ENCODE results near the gene GRPEL2. TPM values are rescaled to one million over a fixed set of nuclear protein-coding genes. Genes with fewer than 3 reads are reported as not detected.

GRPEL2 gene
- total and polyA plus RNA-seq, 2 donors (not counting 3 experiments of a cell fraction or from before 2014, with no cell fraction given) = 7.6 to 32.5 TPM

GRCh38 chr5:149371296-149371962, 26.1 kb downstream of the GRPEL2 start:
- H3K79me2 ChIP-seq (ENCODE audit: control insufficient read depth, insufficient read depth, low read length) = no peaks in the 10 kb centered on the region
- no peaks in the 10 kb centered on the region for H4K20me1 ChIP-seq (replicated peaks; ENCODE audit: control insufficient read depth, extremely low read depth, insufficient read depth, low read length)
- no peak overlapping the region for H3K9ac ChIP-seq (replicated peaks; ENCODE audit: extremely low read depth, insufficient read depth, low read length)
- peak; percentile 59 for DNase-seq (ENCODE audit: low read depth, low spot score)
- FAIRE-seq = peak; percentile 75
- no peaks in the 10 kb centered on the region for H3K36me3 ChIP-seq (ENCODE audit: control insufficient read depth in 2 of 2, extremely low read depth in 1 of 2, insufficient read depth in 2 of 2, low read length in 2 of 2)
- intact Hi-C loops (cut with micrococcal nuclease) = loop anchor here (1.0 to 2.0 kb wide), 5 partner anchors 54 to 241 kb away; no protein-coding TSS in a partner anchor
- no peaks in the 10 kb centered on the region for H3K9me3 ChIP-seq (replicated peaks; ENCODE audit: control insufficient read depth, insufficient read depth, low read length)
- no peak overlapping the region for H3K4me3 ChIP-seq (replicated peaks in 1 of 3; ENCODE audit: insufficient read depth in 1 of 3, low read depth in 1 of 3, low read length in 3 of 3)
- H3K27me3 ChIP-seq (ENCODE audit: control insufficient read depth in 2 of 2, insufficient read depth in 2 of 2, low read length in 2 of 2) = no peaks in the 10 kb centered on the region
- TF ChIP-seq CTCF (IDR thresholded peaks at IDR 0.05; ENCODE audit: extremely low read depth in 1 of 2, insufficient read depth in 1 of 2, low read depth in 1 of 2, low read length in 2 of 2) (peak; percentile 85 to 91), FOS (IDR thresholded peaks at IDR 0.05; ENCODE audit: borderline replicate concordance, insufficient read depth, low read length) (no peak)
- H3K4me2 ChIP-seq (ENCODE audit: insufficient read depth, low read length) = no peak overlapping the region
- BruUV-seq (replicated peaks) = no TSS peak
- H3K9me1 ChIP-seq (replicated peaks; ENCODE audit: control insufficient read depth, extremely low read depth, insufficient read depth, low read length) = no peaks in the 10 kb centered on the region
- ChIA-PET POLR2A (no interaction called here), CTCF (interaction anchor here (0.6 to 4.0 kb wide), 40 partner anchors 8 to 246 kb away, joined by 3 to 81 read pairs (median 6); partner anchors contain the start of genes AFAP1L1, GRPEL2, IL17B and PCYOX1L)
- no peaks in the 10 kb centered on the region for H3K4me1 ChIP-seq (ENCODE audit: control insufficient read depth, extremely low read depth, insufficient read depth, low read length)
- dilution Hi-C loops (cut with MboI; ENCODE audit: extremely low pct_ligation_motif_present, low sequenced_read_pairs) = no loop called here
- no peak overlapping the region for H2AFZ ChIP-seq (ENCODE audit: low read depth, low read length)
- H3K27ac ChIP-seq (ENCODE audit: insufficient read depth, low read depth, low read length) = no peak overlapping the region

- dilution Hi-C loops (cut with MboI; ENCODE audit: extremely low pct_ligation_motif_present, low sequenced_read_pairs) (no loop called here), intact Hi-C loops (cut with micrococcal nuclease) (no loop called here)
- DNase-seq (ENCODE audit: low read depth, low spot score) (no peak), FAIRE-seq (no peak)
- no peaks in the 10 kb centered on the region for H3K9me1 ChIP-seq (replicated peaks; ENCODE audit: control insufficient read depth, extremely low read depth, insufficient read depth, low read length)
- BruUV-seq (replicated peaks) = no TSS peak
- H3K36me3 ChIP-seq (ENCODE audit: control insufficient read depth in 2 of 2, extremely low read depth in 1 of 2, insufficient read depth in 2 of 2, low read length in 2 of 2) = no peaks in the 10 kb centered on the region
- ChIA-PET CTCF (interaction anchor here (0.6 to 4.0 kb wide), 40 partner anchors 8 to 247 kb away, joined by 3 to 81 read pairs (median 6); partner anchors contain the start of genes AFAP1L1, GRPEL2, IL17B and PCYOX1L), POLR2A (no interaction called here)
- no peaks in the 10 kb centered on the region for H3K9me3 ChIP-seq (replicated peaks; ENCODE audit: control insufficient read depth, insufficient read depth, low read length)
- H3K4me1 ChIP-seq (ENCODE audit: control insufficient read depth, extremely low read depth, insufficient read depth, low read length) = no peaks in the 10 kb centered on the region
- TF ChIP-seq MYC (IDR thresholded peaks at IDR 0.05; ENCODE audit: low read depth, low read length) (no peak), JUN (IDR thresholded peaks at IDR 0.05; ENCODE audit: borderline replicate concordance, insufficient read depth, insufficient read length, low read depth) (no peak), POLR2A (IDR thresholded peaks at IDR 0.05; ENCODE audit: low read depth, low read length) (no peak), GATA2 (IDR thresholded peaks at IDR 0.05; ENCODE audit: insufficient read depth, insufficient read length, low read depth, low read length) (no peak), MAX (IDR thresholded peaks at IDR 0.05; ENCODE audit: insufficient read depth, insufficient read length) (no peak), FOS (IDR thresholded peaks at IDR 0.05; ENCODE audit: borderline replicate concordance, insufficient read depth, low read length) (no peak), CTCF (IDR thresholded peaks at IDR 0.05; ENCODE audit: extremely low read depth in 1 of 2, insufficient read depth in 1 of 2, low read depth in 1 of 2, low read length in 2 of 2) (no peak), POLR2AphosphoS5 (IDR thresholded peaks at IDR 0.05; ENCODE audit: insufficient read depth, low read depth, low read length) (no peak), EZH2 (IDR thresholded peaks at IDR 0.05; ENCODE audit: borderline replicate concordance, low read depth, low read length, severe bottlenecking) (no peak)
- H3K79me2 ChIP-seq (ENCODE audit: control insufficient read depth, insufficient read depth, low read length) = no peaks in the 10 kb centered on the region
- no peak overlapping the region for H3K27ac ChIP-seq (ENCODE audit: insufficient read depth, low read depth, low read length)
- no peak overlapping the region for H3K4me3 ChIP-seq (replicated peaks in 1 of 3; ENCODE audit: insufficient read depth in 1 of 3, low read depth in 1 of 3, low read length in 3 of 3)
- H3K9ac ChIP-seq (replicated peaks; ENCODE audit: extremely low read depth, insufficient read depth, low read length) = no peak overlapping the region
- no peak overlapping the region for H2AFZ ChIP-seq (ENCODE audit: low read depth, low read length)
- H4K20me1 ChIP-seq (replicated peaks; ENCODE audit: control insufficient read depth, extremely low read depth, insufficient read depth, low read length) = no peaks in the 10 kb centered on the region
- H3K4me2 ChIP-seq (ENCODE audit: insufficient read depth, low read length) = no peak overlapping the region
- no peaks in the 10 kb centered on the region for H3K27me3 ChIP-seq (ENCODE audit: control insufficient read depth in 2 of 2, insufficient read depth in 2 of 2, low read length in 2 of 2)
These were observed 26.9 kb downstream of the GRPEL2 start for GRCh38 chr5:149372076-149372795.
